Bronchial epithelial cell (primary cell): Measurements from ENCODE around the gene ZFYVE9. TPM values are rescaled to one million over a fixed set of nuclear protein-coding genes. Genes with fewer than 3 reads are reported as not detected.
"Not testable (repeated sequence)": the region's sequence is repeated elsewhere in the genome, so short reads cannot be mapped to it uniquely, and the experiment has no call there.

ENCODE experiments used
- DNase-seq: peaks from one replicate; pipeline ENCODE4 v3.0.0-alpha.2; 2010; ENCODE audit warnings: low read depth
- FAIRE-seq: peaks from 2 replicates; lab custom pipeline; 2011; peaks lifted over from hg19 to GRCh38; lab: Jason Lieb, UNC
- H3K27me3 ChIP-seq: 2 replicates; pipeline ENCODE4 v1.5.1; 2011; ENCODE audit warnings: low read length; ENCODE audit not compliant: control insufficient read depth, insufficient read depth
- H3K36me3 ChIP-seq: 2 replicates; pipeline ENCODE4 v1.5.1; 2011; ENCODE audit warnings: low read length; ENCODE audit not compliant: control insufficient read depth, insufficient read depth
- H3K4me3 ChIP-seq: 2 replicates; pipeline ENCODE4 v1.5.1; 2011; ENCODE audit warnings: mild to moderate bottlenecking, low read depth, low read length, control low read depth
- CTCF ChIP-seq: IDR thresholded peaks from 2 replicates; pipeline ENCODE4 v1.5.1; 2011; ENCODE audit warnings: mild to moderate bottlenecking, moderate library complexity, low read length, control low read depth, inconsistent platforms; ENCODE audit not compliant: insufficient read depth, severe bottlenecking
- total RNA-seq: library from RNA; depleted of rRNA; stranded (reverse); fragments of >200 nt; gene quantifications from 2 replicates; pipeline ENCODE4 v1.2.1, GENCODE V29; 2014

ZFYVE9 gene
- total RNA-seq, 1 donor from 2014 or later: 44.8 TPM

DNA sequence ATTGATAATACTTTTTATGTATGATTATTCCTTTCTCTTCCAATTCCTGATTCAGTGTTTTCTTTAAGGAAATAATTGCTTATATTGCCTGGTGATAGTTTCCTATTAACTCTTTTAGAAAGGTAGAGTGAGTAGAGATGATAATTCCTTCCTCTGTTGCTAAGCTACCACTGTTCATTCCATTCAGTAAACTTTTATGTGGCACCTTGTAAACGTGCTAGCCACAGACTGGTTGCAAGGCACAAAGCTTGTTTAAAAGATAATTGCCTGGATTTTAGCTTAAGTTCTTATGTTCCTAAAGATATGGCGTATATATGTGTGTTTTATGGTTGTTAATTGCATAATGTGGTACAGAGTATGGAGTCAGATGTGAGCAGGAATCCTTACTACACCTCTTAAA is 3.2 kb downstream of the ZFYVE9 start:
- no peak for TF ChIP-seq CTCF
- Histone ChIP-seq H3K4me3 (no peak overlapping the region), H3K36me3 (no peaks in the 10 kb centered on the region), H3K27me3 (no peaks in the 10 kb centered on the region)
- FAIRE-seq (no peak), DNase-seq (no peak)

GRCh38 chr1:52150445-52150844 is 8.6 kb downstream of the ZFYVE9 start:
- DNase-seq, H3K27me3 ChIP-seq, H3K36me3 ChIP-seq, H3K4me3 ChIP-seq, FAIRE-seq: not testable (repeated sequence)

DNA sequence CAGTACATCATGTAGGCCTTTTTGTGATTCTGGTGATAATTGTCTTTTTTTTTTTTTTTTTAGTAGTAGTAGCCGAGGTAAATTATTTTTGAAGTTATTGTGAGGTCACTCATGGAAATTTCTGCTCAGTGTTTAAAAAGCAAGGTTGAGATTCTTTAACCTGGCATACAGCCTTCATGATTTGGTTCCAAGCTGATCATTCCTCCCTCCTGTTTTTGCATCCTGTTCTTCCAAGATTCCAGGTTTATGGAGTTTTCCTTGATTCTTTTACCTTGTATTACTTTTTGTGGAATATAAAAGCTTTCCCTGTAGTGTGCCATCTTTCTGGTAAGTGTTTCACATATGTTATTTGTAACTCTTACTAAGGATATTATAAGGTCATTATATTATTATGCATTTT is 9.1 kb downstream of the ZFYVE9 start:
- no peak for FAIRE-seq
- no peaks in the 10 kb centered on the region for H3K27me3 ChIP-seq
- no peak for DNase-seq
- TF ChIP-seq CTCF: no peak
- H3K4me3 ChIP-seq: no peak overlapping the region
- no peaks in the 10 kb centered on the region for H3K36me3 ChIP-seq

GRCh38 chr1:52152572-52152971 is 10.7 kb downstream of the ZFYVE9 start:
- no peak for TF ChIP-seq CTCF
- FAIRE-seq (no peak), DNase-seq (no peak)
- Histone ChIP-seq H3K36me3 (no peaks in the 10 kb centered on the region), H3K4me3 (no peak overlapping the region), H3K27me3 (no peaks in the 10 kb centered on the region)

- DNase-seq: no peak
- FAIRE-seq: no peak
- TF ChIP-seq CTCF: no peak
- Histone ChIP-seq H3K27me3 (no peaks in the 10 kb centered on the region), H3K4me3 (no peak overlapping the region), H3K36me3 (no peaks in the 10 kb centered on the region)
Measured at GRCh38 chr1:52153010-52153409, 11.1 kb downstream of the ZFYVE9 start.

DNA sequence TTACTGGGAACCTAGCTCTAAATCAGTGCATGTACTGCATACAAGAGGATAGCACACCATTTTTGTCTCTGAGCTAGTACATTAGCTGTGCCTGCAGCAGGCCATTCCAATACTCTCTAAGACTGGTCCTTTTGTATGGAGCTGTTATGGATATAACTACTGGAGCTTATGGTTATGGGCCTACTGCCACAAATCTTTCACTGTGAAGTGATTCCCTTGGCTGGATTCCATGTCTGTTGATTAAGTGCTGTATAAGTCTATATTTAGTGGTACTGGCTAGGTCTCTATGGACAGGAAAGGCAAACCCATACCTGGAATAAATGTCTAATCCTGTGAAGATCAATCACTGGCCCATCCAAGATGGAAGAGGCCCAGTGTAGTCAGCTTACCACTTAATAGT is 12.0 kb downstream of the ZFYVE9 start:
- FAIRE-seq (no peak), DNase-seq (no peak)
- Histone ChIP-seq H3K27me3 (no peaks in the 10 kb centered on the region), H3K36me3 (no peaks in the 10 kb centered on the region), H3K4me3 (no peak overlapping the region)
- no peak for TF ChIP-seq CTCF
